22Rv1 (cell line): ENCODE data around the gene FBN1.

Experiments
- H3K27ac ChIP-seq: fragments of 450-650 bp; 2 replicates; pipeline ENCODE4 v1.5.1; 2017
- CTCF ChIP-seq: fragments of 450-650 bp; IDR thresholded peaks from 2 replicates; pipeline ENCODE4 v1.5.1; 2017; ENCODE audit warnings: mild to moderate bottlenecking
- ZFX ChIP-seq: fragments of 450-650 bp; IDR thresholded peaks from 2 replicates; pipeline ENCODE4 v1.6.1; 2017; ENCODE audit warnings: antibody characterized with exemption, borderline replicate concordance

Gene FBN1

DNA sequence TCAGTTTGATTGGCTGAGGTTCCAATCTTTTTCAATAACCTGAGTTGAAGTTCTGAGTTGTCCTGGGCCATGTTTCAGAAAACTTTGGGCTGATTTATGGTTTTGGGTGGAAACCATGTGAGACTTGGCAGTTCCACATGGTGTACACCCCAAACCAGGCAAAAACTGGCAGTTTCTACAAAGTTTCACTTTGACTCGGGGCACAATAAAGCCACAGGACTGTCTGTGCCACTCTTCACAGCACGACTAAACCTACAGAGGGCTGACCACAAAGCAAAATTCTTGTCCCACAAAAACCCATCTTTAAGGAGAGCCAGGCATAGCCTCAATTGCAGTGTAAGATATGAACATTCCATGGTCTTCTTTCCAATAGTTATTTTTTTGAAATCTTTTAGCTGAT lies 159.3 kb downstream of the FBN1 start:
- no peak overlapping the region for H3K27ac ChIP-seq
- TF ChIP-seq ZFX (no peak), CTCF (no peak)

- TF ChIP-seq ZFX: no peak
- no peak for TF ChIP-seq CTCF
- H3K27ac ChIP-seq: no peak overlapping the region
Observed at GRCh38 chr15:48481802-48482201, 163.7 kb downstream of the FBN1 start.

DNA sequence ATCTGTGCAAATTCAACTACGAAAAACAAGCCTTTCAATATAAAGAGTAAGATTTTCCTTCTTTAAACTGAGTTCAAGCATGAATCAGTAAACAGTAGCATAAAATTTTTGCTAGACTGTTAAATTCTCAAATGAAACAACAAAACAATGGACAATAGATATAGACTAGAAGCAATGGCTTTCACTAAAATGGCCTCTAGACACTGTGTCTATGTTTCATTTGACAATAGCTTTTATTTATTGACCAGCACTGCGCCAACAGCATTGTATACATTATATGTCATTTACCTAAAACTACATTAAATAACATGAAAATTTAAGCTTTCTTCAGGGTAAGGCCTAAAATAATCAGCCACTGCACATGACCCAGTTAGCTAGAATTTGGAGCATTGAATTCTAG lies 165.8 kb downstream of the FBN1 start:
- H3K27ac ChIP-seq: 0 out of 2 replicates have a peak overlapping the region, but pooled peaks have one; percentile 1
- TF ChIP-seq ZFX: no peak
- no peak for TF ChIP-seq CTCF

GRCh38 chr15:48478581-48478980 lies 166.9 kb downstream of the FBN1 start:
- H3K27ac ChIP-seq: no peak overlapping the region
- TF ChIP-seq ZFX: no peak
- TF ChIP-seq CTCF: no peak

- H3K27ac ChIP-seq: no peak overlapping the region
- no peak for TF ChIP-seq ZFX
- no peak for TF ChIP-seq CTCF
Observed at GRCh38 chr15:48477795-48478360, 167.6 kb downstream of the FBN1 start.

DNA sequence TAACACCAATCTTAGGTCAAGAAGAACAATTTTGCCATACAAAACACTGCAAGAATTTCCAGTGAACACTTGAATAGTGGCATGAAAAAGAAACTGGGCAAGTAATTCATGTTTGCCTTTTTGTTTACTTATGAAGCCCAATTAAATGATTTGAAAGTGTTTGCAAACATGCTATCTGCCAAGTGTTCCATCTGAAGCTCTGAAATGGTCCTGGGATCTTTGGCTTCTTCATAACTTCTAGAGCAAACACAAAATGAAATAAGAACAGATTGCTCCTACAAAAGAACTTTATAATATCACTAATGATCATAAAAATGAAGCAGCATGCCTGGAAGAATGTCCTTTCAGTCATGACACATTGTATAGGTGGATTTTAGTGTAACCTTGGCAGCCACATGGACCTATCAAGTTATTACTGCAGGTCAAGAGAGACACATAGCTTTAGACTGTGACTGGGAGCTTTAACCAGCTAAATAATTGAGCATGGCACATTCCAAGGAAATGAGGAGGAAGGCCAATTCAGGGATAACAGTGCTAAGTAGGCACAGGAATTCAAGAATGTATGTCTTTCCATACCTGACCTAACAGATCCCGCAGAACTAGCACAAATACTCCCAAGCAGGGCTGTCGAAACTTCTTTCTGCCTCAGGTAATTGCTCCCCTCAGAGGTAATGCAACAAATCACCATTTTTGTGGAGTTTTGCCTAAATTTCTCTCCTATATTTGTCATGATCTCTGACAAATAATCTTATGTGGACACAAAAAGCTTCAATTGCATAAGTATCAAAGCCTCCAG lies 169.7 kb downstream of the FBN1 start:
- H3K27ac ChIP-seq: peak overlapping the region; percentile 70
- TF ChIP-seq ZFX (no peak), CTCF (no peak)

GRCh38 chr15:48473667-48474066 lies 171.8 kb downstream of the FBN1 start:
- no peak for TF ChIP-seq ZFX
- no peak for TF ChIP-seq CTCF
- no peak overlapping the region for H3K27ac ChIP-seq
